Colonic mucosa (tissue), 4 donors: Measurements from ENCODE around the gene NUP210L. TPM values are rescaled to one million over a fixed set of nuclear protein-coding genes. Genes with fewer than 3 reads are reported as not detected.

Source experiments
- DNase-seq: peaks from one replicate; pipeline ENCODE4 v3.0.0-alpha.2; 2020
- H3K27ac ChIP-seq: fragments of 200-600 bp; one replicate; pipeline ENCODE4 v1.8.0; 2021
- H3K27me3 ChIP-seq: fragments of 200-600 bp; one replicate; pipeline ENCODE4 v1.8.0; 2021
- H3K36me3 ChIP-seq: fragments of 200-600 bp; one replicate; pipeline ENCODE4 v1.8.0; 2021
- H3K4me1 ChIP-seq: fragments of 200-600 bp; one replicate; pipeline ENCODE4 v1.8.0; 2021; ENCODE audit warnings: mild to moderate bottlenecking
- H3K4me3 ChIP-seq: fragments of 200-600 bp; one replicate; pipeline ENCODE4 v1.8.0; 2021
- H3K9ac ChIP-seq, 2 donors: one replicate each; pipeline ENCODE4 v1.7.0; 2013; ENCODE audit warnings: control low read depth in 2 of 2, low read depth in 2 of 2, low read length in 2 of 2
- H3K9me3 ChIP-seq: fragments of 200-600 bp; one replicate; pipeline ENCODE4 v1.8.0; 2021
- CTCF ChIP-seq: fragments of 200-600 bp; IDR thresholded peaks from one replicate; pipeline ENCODE4 v1.8.0; 2022; ENCODE audit warnings: antibody characterized with exemption, mild to moderate bottlenecking
- intact Hi-C: fragments of 100-400 bp; cut with DNase I; formaldehyde crosslinking; loops from one replicate; pipeline ENCODE4 v1.14.1; 2022
- total RNA-seq, 2 donors: library from RNA; stranded (reverse); fragmentation: NEBNext Ultra II Directional in 1 of 2; extraction: Animal tissue kit (Norgen Biotek cat#: 25700) in 1 of 2; gene quantifications; one replicate each; pipeline ENCODE4 v1.2.1, GENCODE V29; 2021
- donor health status: healthy.
- donor health status: DM: no; HTN: no; CAD: no.
- donor health status: DM: no; HTN: no; CAD: no.

NUP210L gene
- total RNA-seq, 2 donors from 2014 or later: 0.10 to 0.11 TPM

- TF ChIP-seq CTCF: no peak
- Histone ChIP-seq H3K27me3 (no peaks in the 10 kb centered on the region), H3K27ac (no peak overlapping the region), H3K9me3 (no peaks in the 10 kb centered on the region), H3K4me3 (no peak overlapping the region), H3K4me1 (no peaks in the 10 kb centered on the region), H3K36me3 (peaks cover 48% of the 10 kb centered on the region), H3K9ac (no peak overlapping the region)
- intact Hi-C loops: no loop called here
- no peak for DNase-seq
These were observed 12.6 kb upstream of the NUP210L start for GRCh38 chr1:154167461-154167860.

- intact Hi-C loops: no loop called here
- H3K27ac ChIP-seq: no peak overlapping the region
- H3K36me3 ChIP-seq: peaks cover 35% of the 10 kb centered on the region
- no peak for TF ChIP-seq CTCF
- no peaks in the 10 kb centered on the region for H3K27me3 ChIP-seq
- no peak for DNase-seq
- no peaks in the 10 kb centered on the region for H3K4me1 ChIP-seq
- H3K9me3 ChIP-seq: no peaks in the 10 kb centered on the region
- H3K9ac ChIP-seq: no peak overlapping the region
- no peak overlapping the region for H3K4me3 ChIP-seq
These were observed 11.3 kb upstream of the NUP210L start for GRCh38 chr1:154166207-154166606.

GRCh38 chr1:154159554-154159953 lies 4.7 kb upstream of the NUP210L start:
- Histone ChIP-seq H3K36me3 (no peaks in the 10 kb centered on the region), H3K9me3 (no peaks in the 10 kb centered on the region), H3K4me1 (no peaks in the 10 kb centered on the region), H3K27ac (no peak overlapping the region), H3K9ac (no peak overlapping the region), H3K4me3 (no peak overlapping the region), H3K27me3 (no peaks in the 10 kb centered on the region)
- intact Hi-C loops: no loop called here
- DNase-seq: no peak
- TF ChIP-seq CTCF: no peak

- no peaks in the 10 kb centered on the region for H3K4me1 ChIP-seq
- no peak overlapping the region for H3K27ac ChIP-seq
- H3K36me3 ChIP-seq: no peaks in the 10 kb centered on the region
These were observed 3.6 kb upstream of the NUP210L start for GRCh38 chr1:154158307-154159125.

More at GRCh38 chr1:154158307-154159125, 3.6 kb upstream of the NUP210L start:
- H3K4me3 ChIP-seq: no peak overlapping the region
- H3K27me3 ChIP-seq: no peaks in the 10 kb centered on the region
- TF ChIP-seq CTCF: no peak
- no peak for DNase-seq
- intact Hi-C loops: no loop called here
- peak overlapping the region in 1 of 2 donors; percentile 23 for H3K9ac ChIP-seq
- H3K9me3 ChIP-seq: no peaks in the 10 kb centered on the region
